ENCODE results near the gene CYP2F1.
"Not testable (repeated sequence)": the region's sequence is repeated elsewhere in the genome, so short reads cannot be mapped to it uniquely, and the experiment has no call there.

The CYP2F1 gene, protein sequence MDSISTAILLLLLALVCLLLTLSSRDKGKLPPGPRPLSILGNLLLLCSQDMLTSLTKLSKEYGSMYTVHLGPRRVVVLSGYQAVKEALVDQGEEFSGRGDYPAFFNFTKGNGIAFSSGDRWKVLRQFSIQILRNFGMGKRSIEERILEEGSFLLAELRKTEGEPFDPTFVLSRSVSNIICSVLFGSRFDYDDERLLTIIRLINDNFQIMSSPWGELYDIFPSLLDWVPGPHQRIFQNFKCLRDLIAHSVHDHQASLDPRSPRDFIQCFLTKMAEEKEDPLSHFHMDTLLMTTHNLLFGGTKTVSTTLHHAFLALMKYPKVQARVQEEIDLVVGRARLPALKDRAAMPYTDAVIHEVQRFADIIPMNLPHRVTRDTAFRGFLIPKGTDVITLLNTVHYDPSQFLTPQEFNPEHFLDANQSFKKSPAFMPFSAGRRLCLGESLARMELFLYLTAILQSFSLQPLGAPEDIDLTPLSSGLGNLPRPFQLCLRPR

DNA sequence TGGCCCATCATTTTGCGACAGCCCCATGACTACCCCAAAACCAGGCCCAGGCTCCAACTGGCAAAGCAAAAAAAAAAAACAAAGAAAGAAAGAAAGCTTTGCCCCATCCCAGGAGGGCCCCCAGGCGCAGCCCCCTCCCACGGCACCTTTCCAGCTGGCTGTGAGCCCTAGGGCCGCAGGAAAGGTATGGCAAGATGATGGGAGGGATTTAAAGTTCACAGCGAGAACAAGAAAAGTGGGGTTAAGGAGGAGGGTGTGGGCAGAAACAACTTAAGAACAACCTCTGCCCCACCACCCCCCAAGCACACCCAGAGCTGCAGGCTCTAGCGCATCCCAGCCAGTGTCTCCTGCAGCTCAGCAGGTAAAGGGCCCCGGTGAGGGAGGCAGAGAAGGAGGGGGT lies at the start of gene CYP2F1:
CYP2F1 (plus strand) TSS at position 301 of the 400 bp plus-strand sequence. CDS start 1,757 bp downstream, outside the sequence.
- no peak for DNase-seq

DNA sequence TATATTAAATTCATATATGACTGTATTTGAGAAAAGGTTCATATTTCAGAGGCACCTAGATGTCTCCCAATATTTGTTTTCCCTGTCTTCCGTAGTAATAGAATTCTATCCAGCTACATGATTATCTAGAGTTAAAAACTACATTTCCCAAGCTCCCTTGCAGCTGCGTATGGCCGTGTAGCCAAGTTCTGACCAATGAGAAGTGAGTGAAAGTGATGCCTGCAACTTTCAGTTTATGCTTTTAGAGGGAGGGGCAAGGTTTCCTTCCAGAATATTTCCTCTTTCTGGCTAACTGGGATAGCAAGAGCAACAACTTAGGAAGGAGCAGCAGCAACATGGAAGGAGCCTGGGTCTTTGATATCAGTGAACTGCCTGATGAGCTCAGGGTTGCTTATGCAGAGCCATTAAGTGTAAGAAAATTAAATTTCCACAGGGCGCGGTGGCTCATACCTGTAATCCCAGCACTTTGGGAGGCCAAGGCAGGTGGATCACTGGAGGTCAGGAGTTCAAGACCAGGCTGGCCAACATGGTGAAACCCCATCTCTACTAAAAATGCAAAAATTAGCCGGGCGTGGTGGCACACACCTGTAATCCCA lies 49.2 kb upstream of the CYP2F1 start:
- DNase-seq: no peak

DNA sequence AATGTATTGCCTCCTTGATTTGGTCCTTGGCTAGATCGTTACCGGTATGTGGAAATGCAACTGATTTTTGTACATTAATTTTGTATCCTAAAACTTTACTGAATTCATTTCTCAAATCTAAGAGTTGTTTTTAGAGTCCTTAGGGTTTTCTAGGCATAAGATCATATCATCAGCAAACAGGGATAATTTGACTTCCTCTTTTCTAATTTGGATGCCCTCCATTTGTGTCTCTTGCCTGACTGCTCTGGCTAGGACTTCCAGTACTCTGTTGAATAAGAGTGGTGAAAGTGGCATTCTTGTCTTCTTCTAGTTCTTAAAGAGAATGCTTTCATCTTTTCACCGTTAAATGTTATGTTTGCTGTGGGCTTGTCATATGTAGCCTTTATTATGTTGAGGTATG lies 37.9 kb upstream of the CYP2F1 start:
- DNase-seq: no peak

DNA sequence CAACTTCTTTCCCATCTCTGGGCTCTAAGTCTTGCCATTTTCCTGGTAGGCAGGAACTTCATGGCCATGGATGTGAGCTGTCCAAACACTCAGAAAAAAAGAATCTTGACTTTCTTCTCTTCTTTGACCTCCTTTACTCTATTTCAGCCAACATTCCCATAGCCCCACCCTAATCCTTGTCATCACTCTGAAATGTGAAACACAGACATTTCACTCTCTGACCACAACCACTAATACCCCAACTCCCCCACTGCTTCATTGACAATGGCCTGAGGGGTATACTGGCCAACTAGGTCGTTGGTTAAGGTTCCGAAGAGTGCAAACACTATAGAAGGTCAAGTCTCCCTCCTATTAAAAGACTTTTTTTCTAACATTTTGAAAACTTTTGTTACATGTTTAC lies 30.7 kb upstream of the CYP2F1 start:
- DNase-seq: no peak

DNA sequence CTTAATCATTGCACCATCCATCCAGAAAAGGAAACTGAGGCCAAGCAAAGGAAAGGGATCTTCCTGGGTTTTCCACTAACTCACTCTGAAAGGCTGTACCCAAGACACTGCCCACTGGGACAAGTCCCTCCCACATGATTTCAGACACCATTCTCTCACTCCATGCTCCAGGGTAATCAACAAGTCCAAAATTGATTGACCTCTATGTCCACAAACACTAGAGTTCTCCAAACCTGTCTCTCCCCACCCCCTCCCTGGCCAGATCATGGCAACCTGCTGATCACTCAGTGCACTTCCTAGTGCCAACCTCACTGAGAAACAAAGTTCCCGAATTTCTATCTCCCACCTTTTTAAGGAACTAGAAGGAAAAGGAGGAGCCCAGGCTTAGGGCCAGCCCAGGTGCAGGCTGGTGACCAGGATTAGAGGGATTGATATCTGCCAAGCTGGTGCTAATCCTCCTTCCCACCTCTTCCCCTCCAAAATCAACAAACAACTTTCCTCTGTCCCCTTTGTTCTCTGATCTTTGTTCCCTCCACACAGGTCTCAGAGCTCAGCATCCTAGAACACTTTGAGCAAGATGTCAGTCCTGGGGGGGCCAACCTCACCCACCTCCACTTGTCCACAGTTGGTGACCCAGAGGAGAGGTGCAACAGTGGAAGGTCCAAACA lies 28.4 kb upstream of the CYP2F1 start:
- DNase-seq: no peak

DNA sequence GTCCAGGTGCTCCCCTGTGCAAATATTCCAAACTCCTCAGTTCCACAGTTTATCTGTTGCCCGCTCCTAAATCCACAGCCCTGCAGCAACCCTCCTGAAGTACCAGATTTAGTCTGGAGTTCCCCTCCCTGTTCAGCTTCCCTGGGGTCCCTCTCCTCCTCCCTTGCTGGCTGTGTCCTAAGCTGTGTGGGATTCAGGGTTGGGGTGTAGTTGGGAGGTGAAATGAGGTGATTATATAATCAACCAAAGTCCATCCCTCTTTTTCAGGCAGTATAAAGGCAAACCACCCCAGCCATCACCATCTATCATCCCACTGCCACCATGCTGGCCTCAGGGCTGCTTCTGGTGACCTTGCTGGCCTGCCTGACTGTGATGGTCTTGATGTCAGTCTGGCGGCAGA lies 26.1 kb upstream of the CYP2F1 start, which contains the start of gene CYP2A13:
CYP2A13 (plus strand) TSS at position 301 of the 400 bp plus-strand sequence; CDS start at position 322, 21 bp downstream.
- no peak for DNase-seq

DNA sequence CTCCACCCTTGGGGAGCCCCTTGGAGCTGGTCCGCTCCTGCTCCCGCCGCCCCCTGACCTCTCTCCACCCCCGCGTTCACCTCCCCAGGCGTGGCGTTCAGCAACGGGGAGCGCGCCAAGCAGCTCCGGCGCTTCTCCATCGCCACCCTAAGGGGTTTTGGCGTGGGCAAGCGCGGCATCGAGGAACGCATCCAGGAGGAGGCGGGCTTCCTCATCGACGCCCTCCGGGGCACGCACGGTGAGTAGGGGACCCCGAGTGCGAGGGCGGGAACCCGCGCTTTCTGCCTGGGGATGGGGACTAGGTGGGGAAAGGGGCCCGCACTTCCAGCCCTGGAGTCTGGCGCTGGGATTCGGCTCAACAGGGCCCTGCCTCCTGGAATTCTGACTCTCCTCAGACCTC lies 24.3 kb upstream of the CYP2F1 start:
- peak; percentile 24 for DNase-seq

DNA sequence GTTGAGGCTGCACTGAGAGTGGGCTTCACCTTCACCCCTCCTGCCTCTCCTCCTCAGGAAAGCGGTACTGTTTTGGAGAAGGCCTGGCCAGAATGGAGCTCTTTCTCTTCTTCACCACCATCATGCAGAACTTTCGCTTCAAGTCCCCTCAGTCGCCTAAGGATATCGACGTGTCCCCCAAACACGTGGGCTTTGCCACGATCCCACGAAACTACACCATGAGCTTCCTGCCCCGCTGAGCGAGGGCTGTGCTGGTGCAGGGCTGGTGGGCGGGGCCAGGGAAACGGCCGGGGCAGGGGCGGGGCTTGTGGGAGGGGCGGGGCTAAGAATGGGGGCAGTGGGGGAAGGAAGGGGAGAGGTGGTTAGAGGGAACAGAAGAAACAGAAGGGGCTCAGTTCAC lies 18.5 kb upstream of the CYP2F1 start:
- no peak for DNase-seq

DNA sequence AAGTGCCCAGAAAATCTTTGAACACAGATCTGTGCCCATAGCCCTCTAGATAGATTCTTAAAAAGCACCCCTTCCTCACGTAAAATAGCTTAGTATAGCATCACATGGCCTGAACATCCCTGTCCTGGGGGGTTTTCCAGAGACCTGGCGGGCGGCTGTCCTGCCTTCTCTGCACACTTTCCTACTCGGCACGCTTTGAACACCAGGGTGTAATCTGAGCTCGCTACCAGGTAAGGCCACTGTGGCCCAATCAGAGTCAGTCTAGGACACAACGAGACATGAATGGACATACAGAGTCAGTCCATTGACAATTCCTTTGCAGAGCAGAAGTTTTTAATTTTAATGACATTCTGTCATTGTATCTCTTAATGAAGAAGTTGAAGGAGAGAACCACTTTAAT lies 17.9 kb upstream of the CYP2F1 start:
- no peak for DNase-seq

DNA sequence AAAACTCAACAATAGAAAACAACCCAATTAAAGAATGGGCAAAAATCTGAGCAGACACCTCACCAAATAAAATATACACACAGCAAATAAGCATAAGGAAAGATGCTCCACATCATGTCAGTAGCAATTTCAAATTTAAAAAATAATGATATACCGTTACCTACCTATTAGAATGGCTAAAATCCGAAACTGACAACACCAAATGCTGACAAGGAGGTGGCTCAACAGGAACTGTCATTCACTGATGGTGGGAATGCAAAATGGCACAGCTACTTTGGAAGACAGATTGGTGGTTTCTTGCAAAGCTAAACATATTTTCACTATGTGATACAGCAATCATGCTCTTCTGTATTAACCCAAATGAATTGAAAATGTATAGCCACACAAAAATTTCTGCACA lies 16.9 kb upstream of the CYP2F1 start:
- DNase-seq: no peak

DNA sequence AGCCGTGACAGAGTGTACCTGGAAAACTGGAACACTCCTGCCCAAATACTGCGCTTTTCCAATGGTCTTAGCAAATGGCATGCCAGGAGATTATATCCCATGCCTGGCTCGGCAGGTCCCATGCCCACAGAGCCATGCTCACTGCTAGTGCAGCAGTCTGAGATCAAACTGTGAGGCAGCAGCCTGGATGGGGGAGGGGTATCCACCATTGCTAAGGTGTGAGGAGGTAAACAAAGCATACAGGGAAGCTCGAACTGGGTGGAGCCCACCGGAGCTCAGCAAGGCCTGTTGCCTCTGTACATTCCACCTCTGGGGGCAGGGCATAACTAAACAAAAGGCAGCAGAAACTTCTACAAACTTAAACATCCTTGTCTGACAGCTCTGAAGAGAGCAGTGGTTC lies 15.5 kb upstream of the CYP2F1 start:
- DNase-seq: no peak

DNA sequence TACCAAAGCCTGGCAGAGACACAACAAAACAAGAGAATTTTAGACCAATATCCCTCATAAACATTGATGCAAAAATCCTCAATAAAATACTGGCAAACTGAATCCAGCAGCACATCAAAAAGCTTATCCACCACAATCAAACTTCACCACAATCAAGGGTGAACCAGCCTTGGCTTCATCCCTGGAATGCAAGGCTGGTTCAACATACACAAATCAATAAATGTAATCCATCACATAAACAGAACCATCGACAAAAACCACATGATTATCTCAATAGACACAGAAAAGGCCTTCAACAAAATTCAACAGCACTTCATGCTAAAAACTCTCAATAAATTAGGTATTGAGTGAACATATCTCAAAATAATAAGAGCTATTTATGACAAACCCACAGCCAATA lies 12.0 kb upstream of the CYP2F1 start:
- not testable (repeated sequence) for DNase-seq

DNA sequence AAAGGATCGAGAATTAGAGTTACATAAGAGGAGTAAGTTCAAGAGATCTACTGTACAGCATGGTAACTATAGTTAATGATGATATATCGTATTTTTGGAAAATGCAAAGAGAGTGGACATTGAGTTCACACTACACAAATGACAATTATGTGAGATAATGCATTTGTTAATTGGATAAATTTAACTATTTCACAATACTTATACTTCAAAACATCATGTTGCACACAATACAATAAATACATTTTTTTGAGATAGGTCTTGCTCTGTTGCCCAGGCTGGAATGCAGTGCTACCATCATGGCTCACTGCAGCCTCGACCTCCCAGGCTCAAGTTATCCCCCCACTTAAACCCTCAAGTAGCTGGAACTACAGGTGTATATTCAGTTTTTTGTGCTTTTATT lies 8.1 kb upstream of the CYP2F1 start:
- DNase-seq: no peak

DNA sequence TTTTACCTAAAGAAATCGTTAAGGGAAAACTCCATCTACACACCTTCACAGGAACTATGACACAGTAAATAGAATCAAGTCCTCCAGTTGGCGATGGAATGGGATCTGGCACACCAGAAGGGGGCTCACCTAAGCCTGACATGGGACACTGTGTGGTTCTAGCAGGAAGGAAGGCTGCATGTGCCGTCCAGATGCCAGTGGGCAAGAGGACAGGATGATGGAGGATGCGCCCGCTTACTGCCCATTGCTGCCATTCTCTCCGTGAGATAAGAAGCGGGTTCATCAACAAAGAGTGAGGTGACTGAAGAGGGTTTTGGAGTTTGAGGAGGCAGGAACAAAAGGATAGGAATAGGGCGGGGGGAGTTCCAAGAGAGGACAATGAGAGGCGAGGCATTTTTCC lies 2.9 kb upstream of the CYP2F1 start:
- no peak for DNase-seq

DNA sequence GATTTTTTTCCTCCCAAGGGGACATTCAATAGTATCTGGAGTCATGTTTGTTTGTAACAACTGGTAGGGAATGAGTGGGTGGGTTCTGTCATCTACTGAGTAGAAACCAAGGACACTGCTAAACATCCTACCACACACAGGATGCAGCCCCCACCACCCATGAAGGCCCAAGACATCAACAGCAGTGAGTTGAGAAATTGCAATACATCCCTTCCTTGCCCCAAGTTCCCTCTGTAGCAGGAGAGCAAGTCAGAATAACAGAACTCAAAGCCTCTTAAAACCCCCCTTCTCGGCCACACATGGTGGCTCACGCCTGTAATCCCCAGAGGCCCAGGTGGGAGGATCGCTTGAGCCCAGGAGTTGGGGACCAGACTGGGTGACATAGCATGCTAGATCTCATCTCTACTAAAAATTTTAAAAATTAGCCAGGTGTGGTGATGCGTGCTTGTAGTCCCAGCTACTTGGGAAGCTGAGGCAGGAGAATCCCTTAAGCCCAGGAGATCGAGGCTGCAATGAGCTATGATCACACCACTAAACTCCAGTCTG lies 2.4 kb upstream of the CYP2F1 start:
- no peak for DNase-seq

DNA sequence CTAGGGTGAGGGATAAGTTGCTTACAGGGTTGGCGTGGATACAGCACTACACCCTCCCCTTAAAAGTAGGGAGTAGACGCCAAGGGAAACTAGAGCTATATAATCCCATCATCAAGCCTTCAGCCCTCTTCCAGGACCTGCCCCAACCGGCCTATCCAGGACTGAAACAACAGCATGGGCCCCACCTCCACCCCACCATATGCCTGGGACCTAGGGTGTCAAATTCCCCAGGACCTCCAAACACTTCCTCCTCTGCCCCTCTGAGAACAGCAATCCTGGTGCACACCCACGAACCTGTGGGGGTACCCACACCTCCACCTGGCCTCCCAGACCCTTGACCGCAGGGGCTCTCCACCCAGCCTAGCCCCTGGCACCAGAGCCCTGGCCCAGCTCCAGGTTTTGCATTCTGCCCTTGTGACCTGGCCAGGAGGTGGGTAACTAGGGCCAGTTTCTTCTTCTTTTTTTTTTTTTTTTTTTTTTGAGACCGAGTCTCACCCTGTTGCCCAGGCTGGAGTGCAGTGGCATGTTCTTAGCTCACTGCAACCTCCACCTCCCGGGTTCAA lies 1.4 kb upstream of the CYP2F1 start:
- DNase-seq: no peak

DNA sequence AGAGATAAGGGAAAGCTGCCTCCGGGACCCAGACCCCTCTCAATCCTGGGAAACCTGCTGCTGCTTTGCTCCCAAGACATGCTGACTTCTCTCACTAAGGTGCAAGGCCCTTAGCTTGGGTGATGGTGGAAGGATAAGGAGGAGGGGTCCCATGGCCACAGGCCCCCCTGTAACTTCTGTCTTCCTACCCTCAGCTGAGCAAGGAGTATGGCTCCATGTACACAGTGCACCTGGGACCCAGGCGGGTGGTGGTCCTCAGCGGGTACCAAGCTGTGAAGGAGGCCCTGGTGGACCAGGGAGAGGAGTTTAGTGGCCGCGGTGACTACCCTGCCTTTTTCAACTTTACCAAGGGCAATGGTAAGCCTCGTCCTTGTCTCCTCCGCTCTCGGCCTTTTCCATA lies 2.0 kb downstream of the CYP2F1 start:
- no peak for DNase-seq

DNA sequence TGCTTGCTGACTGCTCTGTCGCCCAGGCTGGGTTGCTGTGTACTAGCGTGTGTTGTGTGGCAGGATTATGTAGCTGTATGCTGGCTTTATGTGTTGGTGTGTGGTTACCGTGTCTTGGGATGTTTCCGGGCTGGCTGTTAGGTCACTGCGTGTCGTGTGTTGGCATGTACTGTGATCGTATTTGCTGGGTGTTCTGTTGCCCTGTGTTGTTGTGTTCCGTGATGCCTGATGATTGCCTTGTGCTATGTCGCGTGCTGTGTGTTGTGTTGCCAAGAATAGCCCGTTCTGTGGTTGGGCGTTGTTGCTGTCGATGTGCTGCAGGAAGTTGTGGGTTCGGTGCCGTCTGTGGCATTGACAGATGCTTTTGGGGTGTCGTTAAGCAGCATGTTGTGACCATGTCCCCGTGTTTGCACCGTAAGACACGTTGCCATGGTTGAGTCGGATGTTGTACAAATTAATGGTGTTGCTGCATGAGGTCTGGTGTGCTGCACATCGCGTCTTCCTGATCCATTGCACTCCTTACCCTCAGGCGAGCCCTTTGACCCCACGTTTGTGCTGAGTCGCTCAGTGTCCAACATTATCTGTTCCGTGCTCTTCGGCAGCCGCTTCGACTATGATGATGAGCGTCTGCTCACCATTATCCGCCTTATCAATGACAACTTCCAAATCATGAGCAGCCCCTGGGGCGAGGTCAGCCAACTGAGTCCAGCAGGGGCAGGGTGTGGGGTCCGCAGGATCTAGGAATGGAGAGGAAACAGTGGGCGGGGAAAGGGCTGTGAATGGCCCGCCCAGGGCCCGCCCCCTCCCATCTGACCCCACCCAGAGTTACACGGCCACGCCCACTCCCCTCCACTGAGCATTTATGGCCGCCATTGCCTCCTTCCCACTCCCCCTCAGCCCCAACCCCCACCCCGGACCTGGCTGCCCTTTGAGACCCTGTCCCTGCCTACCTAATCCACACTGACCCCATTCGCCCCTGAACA lies 7.0 kb downstream of the CYP2F1 start:
- DNase-seq: peak; percentile 64

DNA sequence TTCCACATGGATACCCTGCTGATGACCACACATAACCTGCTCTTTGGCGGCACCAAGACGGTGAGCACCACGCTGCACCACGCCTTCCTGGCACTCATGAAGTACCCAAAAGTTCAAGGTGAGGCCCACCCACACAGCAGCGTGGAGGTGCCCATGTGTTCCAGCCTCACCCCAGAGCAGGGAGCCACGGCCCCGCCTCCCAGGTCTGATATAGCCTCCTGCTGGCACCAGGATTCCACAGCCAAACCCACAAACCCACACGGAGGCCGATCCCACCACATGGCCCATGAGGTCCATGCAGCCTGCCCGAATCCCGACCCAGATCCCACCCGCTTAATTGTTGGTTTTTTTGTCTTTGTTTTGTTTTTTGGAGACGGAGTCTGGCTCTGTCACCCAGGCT lies 8.6 kb downstream of the CYP2F1 start:
- not testable (repeated sequence) for DNase-seq

DNA sequence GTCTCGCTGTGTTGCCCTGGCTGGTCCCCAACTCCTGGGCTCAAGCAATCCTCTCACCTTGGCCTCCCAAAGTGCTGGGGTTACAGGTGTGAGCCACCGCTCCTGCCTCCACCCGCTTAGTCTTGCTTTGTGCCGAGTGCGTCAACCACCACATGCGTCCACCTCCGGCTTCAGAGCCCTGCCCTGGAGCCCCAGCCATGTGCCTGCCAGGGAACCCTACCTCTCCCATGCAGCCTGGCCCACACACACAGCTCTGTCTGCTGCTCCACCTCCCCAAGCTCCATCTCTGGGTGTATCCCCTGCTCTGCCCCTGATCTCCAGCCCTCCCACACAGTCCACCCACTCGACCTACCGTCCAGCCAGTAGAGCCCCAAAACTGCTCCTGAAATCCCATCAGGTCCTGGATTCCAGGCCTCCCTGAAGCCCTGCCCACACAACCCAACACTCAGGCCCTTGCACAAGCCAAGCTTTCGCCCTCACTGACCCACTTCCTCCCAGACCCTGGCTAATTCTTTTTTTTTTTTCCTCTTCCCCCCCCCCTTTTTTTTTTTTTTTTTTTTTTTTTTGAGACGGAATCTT lies 9.6 kb downstream of the CYP2F1 start:
- DNase-seq: no peak

DNA sequence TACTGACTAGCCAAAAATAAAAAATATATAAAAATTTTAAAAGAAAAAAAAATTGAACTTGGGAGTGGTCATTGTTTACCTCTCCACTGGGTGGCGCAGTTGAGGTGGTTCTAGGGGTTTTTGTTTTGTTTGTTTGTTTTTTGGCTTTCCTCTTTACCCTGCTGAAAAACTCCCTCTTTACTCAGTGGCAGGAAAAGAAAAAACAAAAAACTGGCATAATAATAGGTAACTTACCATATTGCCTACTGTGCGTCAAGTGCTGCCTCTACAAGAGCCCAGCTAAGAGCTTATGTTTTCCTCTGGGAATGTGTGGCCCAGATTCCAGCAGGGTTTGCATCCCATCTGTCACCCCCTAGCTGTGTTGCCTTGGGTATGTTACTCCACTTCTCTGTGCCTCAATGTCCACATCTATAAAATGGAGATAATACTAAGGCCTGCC lies 12.6 kb downstream of the CYP2F1 start:
- peak; percentile 54 for DNase-seq

All from activated T-cell treated with anti-CD3 and anti-CD28 coated beads, Interleukin-2, amount 50 U/mL, for 1 hour (primary cell).